Liver (tissue), 9 donors: ENCODE data around the gene TBC1D14. TPM values are rescaled to one million over a fixed set of nuclear protein-coding genes. Genes with fewer than 3 reads are reported as not detected.

Experiments used
- DNase-seq: peaks from one replicate; pipeline ENCODE4 v3.0.0-alpha.2; 2017; ENCODE audit warnings: low spot score
- H3K27ac ChIP-seq, 2 donors: one replicate each; pipeline ENCODE4 v1.7.0; 2013; ENCODE audit warnings: inconsistent platforms in 2 of 2, low read length in 2 of 2, control low read depth in 1 of 2, low read depth in 1 of 2, mild to moderate bottlenecking in 1 of 2
- H3K27me3 ChIP-seq, 4 donors: one replicate each; pipeline versions ENCODE4 v1.6.1 to v1.7.0; 2013; ENCODE audit warnings: low read length in 3 of 4, inconsistent platforms in 1 of 4, mild to moderate bottlenecking in 1 of 4, moderate library complexity in 1 of 4; ENCODE audit not compliant: control insufficient read depth in 4 of 4, insufficient read depth in 4 of 4
- H3K36me3 ChIP-seq, 4 donors: one replicate each; pipeline versions ENCODE4 v1.6.1 to v1.7.0; 2013; ENCODE audit warnings: low read length in 3 of 4, mild to moderate bottlenecking in 3 of 4, low read depth in 1 of 4, moderate library complexity in 1 of 4; ENCODE audit not compliant: control insufficient read depth in 4 of 4, insufficient read depth in 3 of 4
- H3K4me1 ChIP-seq, 4 donors: one replicate each; pipeline versions ENCODE4 v1.6.1 to v1.7.0; 2013; ENCODE audit warnings: low read length in 3 of 4, mild to moderate bottlenecking in 3 of 4, moderate library complexity in 1 of 4; ENCODE audit not compliant: control insufficient read depth in 4 of 4, insufficient read depth in 4 of 4
- H3K4me3 ChIP-seq, 3 donors: one replicate each; pipeline versions ENCODE4 v1.6.1 to v1.7.0; 2013; ENCODE audit warnings: low read length in 3 of 3, control low read depth in 1 of 3, low read depth in 1 of 3, mild to moderate bottlenecking in 1 of 3
- H3K9ac ChIP-seq, 2 donors: one replicate each; pipeline ENCODE4 v1.7.0; 2013; ENCODE audit warnings: low read length in 2 of 2, mild to moderate bottlenecking in 2 of 2, moderate library complexity in 2 of 2, control low read depth in 1 of 2, low read depth in 1 of 2
- H3K9me3 ChIP-seq, 4 donors: one replicate each; pipeline versions ENCODE4 v1.6.1 to v1.7.0; 2013; ENCODE audit warnings: low read length in 3 of 4; ENCODE audit not compliant: control insufficient read depth in 4 of 4
- ATF3 ChIP-seq: IDR thresholded peaks from 2 replicates; pipeline ENCODE4 v1.6.1; 2016; ENCODE audit warnings: antibody characterized with exemption
- CTCF ChIP-seq: fragments of 150-350 bp; IDR thresholded peaks from 2 replicates; pipeline ENCODE4 v1.5.1; 2017; ENCODE audit warnings: improper control_type of control experiment, low read depth, low read length; ENCODE audit not compliant: missing input control
- EGR1 ChIP-seq, 2 donors: IDR thresholded peaks; 2 replicates each; pipeline ENCODE4 v1.6.1; 2016 to 2018; ENCODE audit warnings: antibody characterized with exemption in 2 of 2, low read depth in 2 of 2
- FOXA1 ChIP-seq: IDR thresholded peaks from 2 replicates; pipeline ENCODE4 v1.6.1; 2016; ENCODE audit warnings: antibody characterized with exemption
- FOXA2 ChIP-seq: IDR thresholded peaks from 2 replicates; pipeline ENCODE4 v1.6.1; 2016; ENCODE audit warnings: antibody characterized with exemption
- GABPA ChIP-seq, 2 donors: IDR thresholded peaks in 1 of 2; conservative IDR thresholded peaks in 1 of 2; 2 replicates each; pipeline ENCODE4 v1.6.1; 2016; ENCODE audit warnings: antibody characterized with exemption in 2 of 2, mild to moderate bottlenecking in 1 of 2, moderate library complexity in 1 of 2
- HNF4A ChIP-seq, 2 donors: conservative IDR thresholded peaks; 2 replicates each; pipeline ENCODE4 v1.6.1; 2016; ENCODE audit warnings: antibody characterized with exemption in 2 of 2, mild to moderate bottlenecking in 2 of 2
- HNF4G ChIP-seq: IDR thresholded peaks from 2 replicates; pipeline ENCODE4 v1.6.1; 2016; ENCODE audit warnings: antibody characterized with exemption
- JUND ChIP-seq, 2 donors: IDR thresholded peaks; 2 replicates each; pipeline ENCODE4 v1.6.1; 2016; ENCODE audit warnings: antibody characterized with exemption in 2 of 2
- NR2F2 ChIP-seq: IDR thresholded peaks from 2 replicates; pipeline ENCODE4 v1.6.1; 2016; ENCODE audit warnings: antibody characterized with exemption
- RAD21 ChIP-seq, 2 donors: IDR thresholded peaks; 2 replicates each; pipeline ENCODE4 v1.6.1; 2016; ENCODE audit warnings: antibody characterized with exemption in 2 of 2, mild to moderate bottlenecking in 2 of 2
- REST ChIP-seq: IDR thresholded peaks from 2 replicates; pipeline ENCODE4 v1.6.1; 2016; ENCODE audit warnings: antibody characterized with exemption, mild to moderate bottlenecking
- RXRA ChIP-seq, 2 donors: IDR thresholded peaks; 2 replicates each; pipeline ENCODE4 v1.6.1; 2017 to 2018; ENCODE audit warnings: antibody characterized with exemption in 2 of 2, mild to moderate bottlenecking in 1 of 2
- TAF1 ChIP-seq: conservative IDR thresholded peaks from 2 replicates; pipeline ENCODE4 v1.6.1; 2016; ENCODE audit warnings: antibody characterized with exemption, mild to moderate bottlenecking
- YY1 ChIP-seq: IDR thresholded peaks from 2 replicates; pipeline ENCODE4 v1.6.1; 2016; ENCODE audit warnings: antibody characterized with exemption, mild to moderate bottlenecking
- WGBS: extraction: QIAGEN DNeasy Blood & Tissue Kit; methylation state at CpG from one replicate; pipeline ENCODE4 v1.1.7; 2013; 5-methylcytosine and 5-hydroxymethylcytosine counted together
- polyA plus RNA-seq, 2 donors: library from polyadenylated mRNA; stranded (reverse) in 1 of 2; unstranded in 1 of 2; fragments of 200-250 nt in 1 of 2; fragments of >200 nt in 1 of 2; fragmentation: Nextera tagmentation in 1 of 2; extraction: Ambion mirVana in 1 of 2; gene quantifications; one replicate each; pipeline versions ENCODE4 v1.2.1 to v1.2.3, GENCODE V29; 2013 to 2015
- total RNA-seq, 2 donors: library from RNA; depleted of rRNA; stranded (reverse); fragments of >200 nt; gene quantifications; one replicate each; pipeline ENCODE4 v1.2.3, GENCODE V29; 2014
- TF ChIP-seq, protein P1 (sequence below): IDR thresholded peaks from 2 replicates; pipeline ENCODE4 v1.6.1; 2016; ENCODE audit warnings: antibody characterized with exemption
- TF ChIP-seq, protein P2 (sequence below): IDR thresholded peaks from 2 replicates; pipeline ENCODE4 v1.6.1; 2016; ENCODE audit warnings: antibody characterized with exemption
- donor health status: healthy.
- donor health status: healthy.
- donor health status: healthy.
- donor health status: healthy.
- donor health status: healthy.

Gene TBC1D14
- total and polyA plus RNA-seq, 4 donors, result 10.0 to 45.2 (median 22.7) TPM

DNA sequence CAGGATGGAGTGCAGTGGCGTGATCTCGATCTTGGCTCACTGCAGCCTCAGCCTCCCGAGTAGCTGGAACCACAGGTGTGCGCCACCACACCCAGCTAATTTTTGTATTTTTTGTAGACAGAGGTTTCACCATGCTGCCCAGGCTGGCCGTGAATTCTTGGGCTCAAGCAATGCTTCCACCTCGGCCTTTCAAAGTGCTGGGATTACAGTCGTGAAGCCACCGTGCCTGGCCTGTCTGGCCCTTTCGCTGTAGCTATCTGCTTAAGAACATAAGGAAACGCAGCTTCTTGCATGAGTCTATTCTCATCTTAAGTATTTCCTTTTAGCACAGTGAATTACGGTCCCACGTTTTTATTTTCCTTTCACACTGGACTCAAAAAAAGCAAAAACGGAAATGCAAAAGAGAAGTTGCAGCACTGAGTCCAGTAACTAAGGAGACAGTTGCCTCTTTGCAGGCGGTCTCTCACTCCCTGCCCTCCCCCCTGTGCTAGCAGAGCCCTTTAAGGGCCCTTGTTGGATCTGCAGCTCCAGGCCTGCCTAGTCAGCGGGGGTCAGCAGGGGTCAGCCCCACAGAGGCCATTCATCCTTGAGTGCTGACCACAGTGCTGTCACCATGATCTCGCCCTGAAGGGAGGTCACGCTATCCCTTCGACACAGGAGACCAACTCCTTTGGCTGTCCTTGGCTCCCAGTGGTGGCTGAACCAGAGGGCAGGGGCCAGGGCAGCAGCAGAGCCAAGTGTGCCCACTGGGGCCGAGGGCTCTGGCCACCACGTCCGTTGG lies 21.8 kb upstream of the TBC1D14 start:
- no peaks in the 10 kb centered on the region for H3K27me3 ChIP-seq
- H3K4me1 ChIP-seq, result peaks cover 14 to 28% (median 19%) of the 10 kb centered on the region in 4 donors
- no peak overlapping the region for H3K4me3 ChIP-seq
- 78% methylated on average over 21 of the region's 21 CpGs for WGBS
- peaks cover 0 to 7% (median 2%) of the 10 kb centered on the region in 4 donors for H3K36me3 ChIP-seq
- peaks cover 0 to 3% (median 0%) of the 10 kb centered on the region in 4 donors for H3K9me3 ChIP-seq
- TF ChIP-seq NR2F2, result peak; percentile 86
- TF ChIP-seq RXRA (IDR thresholded peaks at IDR 0.05), result peak; percentile 75 to 78
- TF ChIP-seq HNF4G, result no peak
- peak overlapping the region; percentile 31 to 36 for H3K27ac ChIP-seq
- H3K9ac ChIP-seq, result no peak overlapping the region
- no peak for DNase-seq

- H3K9me3 ChIP-seq, result peaks cover 0 to 3% (median 0%) of the 10 kb centered on the region in 4 donors
- no peak for DNase-seq
- no peak overlapping the region for H3K4me3 ChIP-seq
- H3K4me1 ChIP-seq, result peaks cover 17 to 35% (median 26%) of the 10 kb centered on the region in 4 donors
- TF ChIP-seq ATF3 (no peak), RXRA (IDR thresholded peaks at IDR 0.05) (no peak), YY1 (no peak), FOXA2 (no peak), JUND (IDR thresholded peaks at IDR 0.05) (no peak)
- no peaks in the 10 kb centered on the region for H3K36me3 ChIP-seq
- H3K27ac ChIP-seq, result no peak overlapping the region
- H3K9ac ChIP-seq, result no peak overlapping the region
- 91% methylated on average over 15 of the region's 15 CpGs for WGBS
- H3K27me3 ChIP-seq, result no peaks in the 10 kb centered on the region
These were observed 21.0 kb upstream of the TBC1D14 start for GRCh38 chr4:6888506-6889071.

DNA sequence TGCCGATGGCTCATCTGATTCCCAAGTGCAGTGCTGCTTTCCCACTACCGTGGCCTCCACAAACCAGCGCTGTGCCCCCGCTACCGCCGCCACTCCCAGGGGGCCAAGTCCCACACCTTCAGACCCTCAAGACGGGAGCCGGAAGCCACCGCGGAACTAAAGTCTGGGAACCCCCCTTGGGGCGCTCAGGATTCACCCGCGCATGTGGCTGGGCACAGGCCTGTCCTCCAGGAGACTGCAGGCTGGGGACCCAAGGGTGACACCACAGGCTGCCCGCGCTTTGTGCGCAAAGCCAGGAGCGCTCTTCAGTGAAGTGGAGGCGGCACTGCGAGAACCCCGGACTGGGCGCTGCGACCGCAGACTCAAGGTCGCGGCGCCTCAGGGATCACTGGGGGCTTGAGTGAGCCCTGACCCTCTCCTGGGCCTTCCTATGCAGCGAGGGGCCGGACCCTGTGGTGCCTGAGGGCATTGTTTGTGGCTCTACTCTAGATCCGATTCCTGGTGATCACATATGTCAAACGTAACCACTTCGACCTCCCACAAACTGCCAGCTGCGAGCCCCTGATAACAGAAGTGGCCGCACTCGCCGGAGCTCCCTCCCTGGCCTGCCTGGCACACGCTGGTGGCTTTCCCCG lies 20.4 kb upstream of the TBC1D14 start:
- no peak overlapping the region for H3K4me3 ChIP-seq
- TF ChIP-seq ATF3, result no peak
- no peak for TF ChIP-seq RXRA (IDR thresholded peaks at IDR 0.05)
- TF ChIP-seq TAF1, result no peak
- no peak for TF ChIP-seq GABPA (IDR thresholded peaks at IDR 0.05 in 1 of 2, conservative IDR thresholded peaks at IDR 0.05 in 1 of 2)
- TF ChIP-seq CTCF, result no peak
- no peak for TF ChIP-seq HNF4G
- TF ChIP-seq, protein P1, sequence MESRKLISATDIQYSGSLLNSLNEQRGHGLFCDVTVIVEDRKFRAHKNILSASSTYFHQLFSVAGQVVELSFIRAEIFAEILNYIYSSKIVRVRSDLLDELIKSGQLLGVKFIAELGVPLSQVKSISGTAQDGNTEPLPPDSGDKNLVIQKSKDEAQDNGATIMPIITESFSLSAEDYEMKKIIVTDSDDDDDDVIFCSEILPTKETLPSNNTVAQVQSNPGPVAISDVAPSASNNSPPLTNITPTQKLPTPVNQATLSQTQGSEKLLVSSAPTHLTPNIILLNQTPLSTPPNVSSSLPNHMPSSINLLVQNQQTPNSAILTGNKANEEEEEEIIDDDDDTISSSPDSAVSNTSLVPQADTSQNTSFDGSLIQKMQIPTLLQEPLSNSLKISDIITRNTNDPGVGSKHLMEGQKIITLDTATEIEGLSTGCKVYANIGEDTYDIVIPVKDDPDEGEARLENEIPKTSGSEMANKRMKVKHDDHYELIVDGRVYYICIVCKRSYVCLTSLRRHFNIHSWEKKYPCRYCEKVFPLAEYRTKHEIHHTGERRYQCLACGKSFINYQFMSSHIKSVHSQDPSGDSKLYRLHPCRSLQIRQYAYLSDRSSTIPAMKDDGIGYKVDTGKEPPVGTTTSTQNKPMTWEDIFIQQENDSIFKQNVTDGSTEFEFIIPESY, result no peak
- no peak for TF ChIP-seq RAD21 (IDR thresholded peaks at IDR 0.05)
- TF ChIP-seq FOXA1, result no peak
- no peak for TF ChIP-seq REST
- TF ChIP-seq FOXA2, result no peak
- no peak for TF ChIP-seq YY1
- TF ChIP-seq, protein P2, sequence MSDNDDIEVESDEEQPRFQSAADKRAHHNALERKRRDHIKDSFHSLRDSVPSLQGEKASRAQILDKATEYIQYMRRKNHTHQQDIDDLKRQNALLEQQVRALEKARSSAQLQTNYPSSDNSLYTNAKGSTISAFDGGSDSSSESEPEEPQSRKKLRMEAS, result no peak
- TF ChIP-seq HNF4A (conservative IDR thresholded peaks at IDR 0.05), result no peak
- no peak for TF ChIP-seq EGR1 (IDR thresholded peaks at IDR 0.05; ENCODE audit: low read depth in 2 of 2)
- TF ChIP-seq NR2F2, result no peak
- WGBS, result 95% methylated on average over 37 of the region's 37 CpGs
- H3K27ac ChIP-seq, result no peak overlapping the region
- no peaks in the 10 kb centered on the region for H3K36me3 ChIP-seq
- no peaks in the 10 kb centered on the region for H3K27me3 ChIP-seq
- H3K9me3 ChIP-seq, result peaks cover 0 to 3% (median 0%) of the 10 kb centered on the region in 4 donors
- H3K4me1 ChIP-seq, result peaks cover 17 to 41% (median 28%) of the 10 kb centered on the region in 4 donors
- DNase-seq, result no peak
- H3K9ac ChIP-seq, result no peak overlapping the region
